Activated T-cell treated with anti-CD3 and anti-CD28 coated beads for 4 hours (primary cell): Measurements from ENCODE around the gene OR9G1.
"Not testable (repeated sequence)": the region's sequence is repeated elsewhere in the genome, so short reads cannot be mapped to it uniquely, and the experiment has no call there.

Experiments used
- DNase-seq: peaks from one replicate; pipeline ENCODE4 v3.0.0-alpha.2; 2020

OR9G1 gene, protein sequence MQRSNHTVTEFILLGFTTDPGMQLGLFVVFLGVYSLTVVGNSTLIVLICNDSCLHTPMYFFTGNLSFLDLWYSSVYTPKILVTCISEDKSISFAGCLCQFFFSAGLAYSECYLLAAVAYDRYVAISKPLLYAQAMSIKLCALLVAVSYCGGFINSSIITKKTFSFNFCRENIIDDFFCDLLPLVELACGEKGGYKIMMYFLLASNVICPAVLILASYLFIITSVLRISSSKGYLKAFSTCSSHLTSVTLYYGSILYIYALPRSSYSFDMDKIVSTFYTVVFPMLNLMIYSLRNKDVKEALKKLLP

DNA sequence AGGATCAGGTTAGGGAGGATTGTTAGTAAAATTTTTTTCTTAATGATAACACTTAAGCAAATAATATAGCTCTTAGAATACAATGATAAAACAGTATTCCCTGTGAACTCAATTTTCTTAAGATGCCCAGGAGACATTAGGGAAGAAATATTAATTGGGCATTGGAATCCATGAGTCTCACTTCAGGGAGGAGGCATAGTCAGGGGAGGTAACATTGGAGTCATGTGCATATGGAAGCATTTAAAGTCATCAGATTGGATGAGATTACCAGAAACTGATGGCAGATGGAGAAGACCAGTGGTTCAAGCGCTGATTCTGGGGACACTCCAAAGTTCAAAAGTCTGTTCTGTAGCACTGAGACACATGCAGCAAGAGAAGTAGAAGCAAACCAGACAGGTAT, at the start of gene OR9G1:
Gene OR9G1 (plus strand): TSS at position 301 of the 400 bp plus-strand sequence. CDS start 1,293 bp downstream, outside the sequence.
- DNase-seq = no peak

DNA sequence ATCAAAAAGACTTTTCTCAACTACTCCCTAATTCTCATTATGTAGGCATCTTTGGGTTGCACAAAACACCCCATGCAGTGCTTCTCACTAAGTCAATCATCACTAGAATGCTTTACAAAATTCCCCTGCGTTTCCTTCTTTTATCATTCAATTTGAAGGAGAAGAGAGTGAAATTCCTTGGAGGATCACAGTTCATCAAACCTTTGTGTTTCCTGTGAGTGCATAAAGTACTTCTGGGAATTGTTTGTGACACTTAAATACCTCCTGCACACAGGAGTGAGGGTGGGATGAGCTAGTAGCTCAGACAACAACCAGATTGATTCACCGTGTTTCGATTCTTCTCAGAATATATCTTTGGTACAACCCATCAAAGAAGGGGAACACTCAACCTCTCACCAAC, 39.1 kb upstream of the OR9G1 start:
- DNase-seq = no peak

DNA sequence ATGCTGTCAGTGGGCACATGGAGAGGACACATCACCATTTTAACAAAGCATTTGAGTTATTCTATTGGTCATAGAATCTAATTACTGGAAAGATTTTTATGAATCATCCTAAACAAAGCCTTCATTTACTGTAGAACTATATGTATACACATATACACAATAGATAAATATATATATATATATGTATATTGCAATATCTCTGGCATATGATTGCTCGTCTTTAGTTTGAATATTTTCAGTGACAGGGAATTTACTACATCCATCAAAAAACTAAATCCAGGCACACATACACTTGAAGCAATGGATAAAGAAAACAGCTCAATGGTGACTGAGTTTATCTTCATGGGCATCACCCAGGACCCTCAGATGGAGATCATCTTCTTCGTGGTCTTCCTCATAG, 35.5 kb upstream of the OR9G1 start, which contains the start of gene OR5AR1:
Gene OR5AR1 (plus strand): TSS at position 301 of the 400 bp plus-strand sequence. CDS start 0 bp downstream, at position 301.
- DNase-seq = no peak

DNA sequence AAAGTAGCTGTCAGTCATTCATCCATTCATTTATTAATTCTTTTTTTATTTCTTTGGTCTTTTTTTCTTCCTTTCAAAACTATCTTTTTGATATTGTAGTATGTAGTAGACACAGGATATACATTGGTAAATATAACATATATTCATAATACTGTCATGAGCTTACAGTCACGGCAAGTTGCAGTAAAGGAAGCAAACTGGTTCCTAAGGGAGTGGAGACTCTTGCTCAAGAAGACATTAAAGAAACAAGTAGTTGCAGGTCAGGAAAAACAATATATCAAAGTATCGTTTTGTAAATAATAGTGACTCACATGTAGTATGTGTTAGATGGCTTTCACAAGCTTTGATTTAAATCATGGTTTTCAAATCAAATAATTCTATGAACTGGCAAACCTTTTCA, 27.9 kb upstream of the OR9G1 start:
- DNase-seq = no peak

- DNase-seq = no peak
Observed at GRCh38 chr11:56688554-56689100, 10.3 kb upstream of the OR9G1 start.

DNA sequence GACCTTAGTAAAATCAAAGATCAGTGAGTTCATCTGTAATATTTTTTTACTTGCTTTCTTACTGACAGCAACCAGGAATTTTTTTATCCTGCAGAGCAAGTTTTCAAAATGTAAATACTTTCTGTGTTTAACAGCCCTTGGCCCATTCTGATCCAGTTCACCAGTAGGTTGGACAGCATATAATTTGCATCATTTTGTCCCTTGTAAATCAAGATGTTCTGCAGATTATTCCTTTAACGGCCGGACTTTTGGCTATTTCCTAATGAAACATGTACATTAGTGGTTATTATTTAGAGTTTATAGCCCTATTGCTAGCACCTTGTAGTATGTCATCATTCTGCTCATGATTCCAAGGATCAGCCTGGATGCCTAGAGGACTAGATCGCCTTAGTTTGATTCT, 7.7 kb upstream of the OR9G1 start:
- not testable (repeated sequence) for DNase-seq

GRCh38 chr11:56693428-56693827, 5.5 kb upstream of the OR9G1 start:
- no peak for DNase-seq

DNA sequence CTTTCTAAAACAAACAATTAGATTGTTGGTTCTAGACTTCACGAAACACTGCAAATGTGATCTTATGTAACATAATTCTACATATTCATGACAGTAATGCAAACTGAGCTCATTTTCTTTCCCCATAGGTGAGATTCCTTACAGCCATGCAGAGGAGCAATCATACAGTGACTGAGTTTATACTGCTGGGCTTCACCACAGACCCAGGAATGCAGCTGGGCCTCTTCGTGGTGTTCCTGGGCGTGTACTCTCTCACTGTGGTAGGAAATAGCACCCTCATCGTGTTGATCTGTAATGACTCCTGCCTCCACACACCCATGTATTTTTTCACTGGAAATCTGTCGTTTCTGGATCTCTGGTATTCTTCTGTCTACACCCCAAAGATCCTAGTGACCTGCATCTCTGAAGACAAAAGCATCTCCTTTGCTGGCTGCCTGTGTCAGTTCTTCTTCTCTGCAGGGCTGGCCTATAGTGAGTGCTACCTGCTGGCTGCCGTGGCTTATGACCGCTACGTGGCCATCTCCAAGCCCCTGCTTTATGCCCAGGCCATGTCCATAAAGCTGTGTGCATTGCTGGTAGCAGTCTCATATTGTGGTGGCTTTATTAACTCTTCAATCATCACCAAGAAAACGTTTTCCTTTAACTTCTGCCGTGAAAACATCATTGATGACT, 1.5 kb downstream of the OR9G1 start:
- no peak for DNase-seq

DNA sequence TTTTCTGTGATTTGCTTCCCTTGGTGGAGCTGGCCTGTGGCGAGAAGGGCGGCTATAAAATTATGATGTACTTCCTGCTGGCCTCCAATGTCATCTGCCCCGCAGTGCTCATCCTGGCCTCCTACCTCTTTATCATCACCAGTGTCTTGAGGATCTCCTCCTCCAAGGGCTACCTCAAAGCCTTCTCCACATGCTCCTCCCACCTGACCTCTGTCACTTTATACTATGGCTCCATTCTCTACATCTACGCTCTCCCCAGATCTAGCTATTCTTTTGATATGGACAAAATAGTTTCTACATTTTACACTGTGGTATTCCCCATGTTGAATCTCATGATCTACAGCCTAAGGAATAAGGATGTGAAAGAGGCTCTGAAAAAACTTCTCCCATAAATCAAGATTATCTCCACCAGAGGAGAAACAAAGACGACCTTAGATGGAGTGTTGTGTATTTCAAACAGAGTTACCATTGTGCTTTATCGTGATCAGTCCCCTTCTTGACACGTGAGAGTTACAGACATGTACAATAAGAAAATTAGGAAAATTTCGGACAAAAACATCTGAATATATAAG, 2.1 kb downstream of the OR9G1 start:
- no peak for DNase-seq

GRCh38 chr11:56705784-56706396, 7.0 kb downstream of the OR9G1 start:
- DNase-seq = no peak

- DNase-seq = no peak
Observed at GRCh38 chr11:56706486-56706885, 7.6 kb downstream of the OR9G1 start.

- DNase-seq = no peak
Observed at GRCh38 chr11:56714206-56714605, 15.3 kb downstream of the OR9G1 start.

DNA sequence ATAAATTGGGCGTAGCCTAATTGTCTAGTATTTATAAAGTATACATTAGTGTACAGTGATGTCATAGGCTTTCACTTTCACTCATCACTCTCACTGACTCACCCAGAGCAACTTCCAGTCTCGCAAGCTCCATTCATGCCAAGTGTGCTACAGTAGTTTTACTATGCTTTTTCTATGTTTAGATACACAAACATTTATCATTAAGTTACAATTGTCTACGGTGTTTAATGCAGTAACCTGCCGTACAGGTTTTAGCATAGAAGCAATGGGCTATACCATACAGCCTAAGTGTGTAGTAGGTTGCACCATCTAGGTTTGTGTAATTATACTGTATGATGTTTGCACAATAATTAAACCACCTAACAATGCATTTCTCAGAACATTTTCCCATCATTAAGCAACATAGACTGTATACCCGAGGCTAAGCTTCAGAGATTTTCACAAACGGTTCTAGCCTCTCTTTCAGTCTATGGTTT, 17.5 kb downstream of the OR9G1 start:
- no peak for DNase-seq

DNA sequence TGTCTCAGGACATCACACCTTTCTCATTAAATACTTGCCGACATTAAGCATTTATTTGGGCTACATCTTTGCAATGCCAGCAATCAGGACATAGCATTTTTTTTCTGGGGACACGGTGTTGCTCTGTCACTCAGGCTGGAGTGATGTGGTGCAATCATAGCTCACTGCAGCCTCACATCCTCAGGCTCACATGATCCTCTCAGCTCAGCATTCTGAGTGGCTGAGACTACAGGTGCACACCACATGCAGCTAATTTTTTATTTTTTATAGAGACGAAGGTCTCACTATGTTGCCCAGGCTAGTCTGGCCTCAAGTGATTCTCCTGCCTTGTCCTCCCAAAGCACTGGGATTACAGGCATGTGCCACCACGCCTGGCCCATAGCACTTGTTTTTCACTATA, 21.6 kb downstream of the OR9G1 start:
- DNase-seq = no peak

- DNase-seq = no peak
Observed at GRCh38 chr11:56740107-56740506, 41.2 kb downstream of the OR9G1 start.

DNA sequence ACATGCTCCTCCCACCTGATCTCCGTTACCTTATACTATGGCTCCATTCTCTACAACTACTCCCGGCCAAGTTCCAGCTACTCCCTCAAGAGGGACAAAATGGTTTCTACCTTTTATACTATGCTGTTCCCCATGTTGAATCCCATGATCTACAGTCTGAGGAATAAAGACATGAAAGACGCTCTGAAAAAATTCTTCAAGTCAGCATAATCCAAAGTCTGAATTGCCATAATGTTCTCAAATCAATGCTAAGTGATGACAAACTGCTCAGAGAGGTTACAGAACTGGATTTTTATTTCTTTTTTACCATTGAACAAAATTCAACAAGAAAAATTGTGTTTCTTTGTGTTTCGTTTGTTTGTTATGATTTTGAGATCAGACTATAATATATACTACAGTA, 42.0 kb downstream of the OR9G1 start:
- DNase-seq = no peak

- no peak for DNase-seq
Observed at GRCh38 chr11:56748597-56748996, 49.7 kb downstream of the OR9G1 start, which contains the start of gene OR9G4. Gene OR9G4, minus strand, starts transcription at chr11:56748697. Its CDS starts 4,931 bp downstream, at chr11:56743766.

GRCh38 chr11:56750190-56750589, 51.3 kb downstream of the OR9G1 start:
- no peak for DNase-seq

DNA sequence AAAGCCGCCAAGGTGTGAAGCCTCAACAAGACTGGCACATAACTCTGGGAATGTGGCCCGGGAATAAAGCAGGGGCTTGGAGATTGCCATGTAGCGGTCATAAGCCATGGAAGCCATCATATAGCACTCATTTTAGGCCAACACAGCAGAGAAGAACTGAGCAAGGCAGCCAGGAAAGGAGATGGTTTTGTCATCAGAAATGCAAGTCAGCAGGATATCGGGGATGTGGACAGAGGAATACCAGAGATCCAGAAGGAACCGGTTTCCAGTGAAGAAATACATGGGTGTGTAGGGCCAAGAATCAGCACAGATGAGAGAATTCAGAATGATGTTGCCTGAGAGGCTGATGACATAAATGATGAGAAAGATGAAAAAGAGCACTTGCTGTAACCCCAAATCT, 52.6 kb downstream of the OR9G1 start:
- no peak for DNase-seq
